Measurements from ENCODE around the gene GET4.

DNA sequence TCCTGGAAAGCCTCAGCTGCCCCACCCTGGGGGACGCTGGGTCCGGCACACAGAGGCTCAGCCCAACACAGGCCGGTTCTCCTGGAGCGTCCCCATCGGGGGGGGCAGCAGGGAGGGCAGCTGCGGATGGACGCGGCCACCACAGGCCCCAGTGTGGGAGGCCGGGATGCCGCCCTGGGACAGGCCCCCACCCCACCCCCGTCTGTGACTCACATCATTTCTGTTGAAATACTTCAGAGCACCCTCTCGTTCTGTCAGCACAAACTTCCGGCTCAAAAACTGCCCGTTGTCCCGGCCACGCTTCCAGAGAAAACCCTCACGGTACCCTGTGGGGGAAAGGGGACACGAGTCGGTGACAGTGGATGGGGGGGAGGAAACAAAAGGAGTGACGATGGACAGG is 28.5 kb downstream of the GET4 start:
- TF ChIP-seq EZH2 (IDR thresholded peaks at IDR 0.05; ENCODE audit: insufficient read depth, poor library complexity, severe bottlenecking) = no peak
- no peak for TF ChIP-seq EZH2phosphoT487 (IDR thresholded peaks at IDR 0.05; ENCODE audit: insufficient read depth, low read depth)
